Kidney (tissue), 14 donors: Measurements from ENCODE around the gene SLC4A8. TPM values are rescaled to one million over a fixed set of nuclear protein-coding genes. Genes with fewer than 3 reads are reported as not detected.

Experiments used
- DNase-seq, 5 donors: peaks; one replicate each; pipeline ENCODE4 v3.0.0-alpha.2; 2013 to 2020
- FAIRE-seq: peaks from 2 replicates; lab custom pipeline; 2012; peaks lifted over from hg19 to GRCh38; lab: Jason Lieb, UNC
- H3K27ac ChIP-seq, 2 donors: one replicate each; pipeline ENCODE4 v1.7.0; 2013; ENCODE audit warnings: low read depth in 2 of 2, low read length in 2 of 2, inconsistent platforms in 1 of 2
- H3K27me3 ChIP-seq: one replicate; pipeline ENCODE4 v1.7.1; 2013; ENCODE audit warnings: low read length, inconsistent platforms; ENCODE audit not compliant: control insufficient read depth, insufficient read depth
- H3K36me3 ChIP-seq, 3 donors: one replicate each; pipeline versions ENCODE4 v1.7.0 to v1.7.1; 2013; ENCODE audit warnings: low read length in 3 of 3, control low read depth in 1 of 3, inconsistent platforms in 1 of 3; ENCODE audit not compliant: insufficient read depth in 3 of 3, control insufficient read depth in 2 of 3
- H3K4me1 ChIP-seq, 3 donors: one replicate each; pipeline versions ENCODE4 v1.7.0 to v1.7.1; 2013; ENCODE audit warnings: low read length in 3 of 3, inconsistent platforms in 1 of 3, low read depth in 1 of 3; ENCODE audit not compliant: control insufficient read depth in 2 of 3, insufficient read depth in 2 of 3
- H3K4me3 ChIP-seq, 3 donors: one replicate each; pipeline versions ENCODE4 v1.7.0 to v1.8.1; 2013; ENCODE audit warnings: low read length in 3 of 3, control low read depth in 1 of 3, inconsistent platforms in 1 of 3
- H3K9ac ChIP-seq, 3 donors: one replicate each; pipeline versions ENCODE4 v1.7.0 to v1.7.1; 2013; ENCODE audit warnings: low read length in 3 of 3, control low read depth in 1 of 3, inconsistent platforms in 1 of 3
- H3K9me3 ChIP-seq, 3 donors: one replicate each; pipeline versions ENCODE4 v1.7.0 to v1.7.1; 2013; ENCODE audit warnings: low read length in 3 of 3, control low read depth in 1 of 3, inconsistent platforms in 1 of 3; ENCODE audit not compliant: control insufficient read depth in 2 of 3, insufficient read depth in 1 of 3
- CTCF ChIP-seq: IDR thresholded peaks from 3 replicates; pipeline ENCODE4 v1.5.1; 2012; ENCODE audit warnings: mild to moderate bottlenecking, moderate library complexity, borderline replicate concordance; ENCODE audit not compliant: insufficient read depth; ENCODE audit errors: extremely low read depth
- intact Hi-C: fragments of 100-400 bp; cut with DNase I; formaldehyde crosslinking; loops from one replicate; pipeline ENCODE4 v1.11.1; 2022
- polyA plus RNA-seq: library from polyadenylated mRNA; stranded (reverse); fragments of 350-450 nt; fragmentation: Illumina TruSeq; extraction: RNeasy Lipid Tissue Mini Kit (QIAGEN cat#74804); gene quantifications from one replicate; pipeline ENCODE4 v1.2.3, GENCODE V29; 2014; ENCODE audit warnings: low read depth, low replicate concordance; ENCODE audit not compliant: insufficient read depth
- total RNA-seq: library from RNA; stranded (reverse); fragmentation: NEBNext Ultra II Directional; extraction: Animal tissue kit (Norgen Biotek cat#: 25700); gene quantifications from one replicate; pipeline ENCODE4 v1.2.1, GENCODE V29; 2021
- donor health status: control.
- donor health status: control.
- donor health status: control.
- donor health status: control.
- donor health status: control.
- donor health status: DM: yes; HTN: yes; CAD: no.
- donor health status: Normal renal cell carcinoma (clear cell type).

Gene SLC4A8
- total and polyA plus RNA-seq, 2 donors from 2014 or later, result 2.4 to 3.4 TPM

GRCh38 chr12:51531978-51532497, 107.4 kb downstream of the SLC4A8 start:
- TF ChIP-seq CTCF, result peak; percentile 94
- intact Hi-C loops, result loop anchor here (10.0 kb wide), 1 partner anchor 107 kb away; the partner anchor contains the start of gene SLC4A8
- DNase-seq, result peak in 4 of 5 donors; percentile 80 to 93 (median 82)
- Histone ChIP-seq H3K9me3 (no peaks in the 10 kb centered on the region), H3K36me3 (no peaks in the 10 kb centered on the region), H3K4me3 (no peak overlapping the region), H3K27ac (no peak overlapping the region), H3K4me1 (peaks cover 0 to 8% (median 0%) of the 10 kb centered on the region in 3 donors), H3K27me3 (no peaks in the 10 kb centered on the region), H3K9ac (no peak overlapping the region)
- no peak for FAIRE-seq

- TF ChIP-seq CTCF, result no peak
- H3K9me3 ChIP-seq, result no peaks in the 10 kb centered on the region
- no peaks in the 10 kb centered on the region for H3K27me3 ChIP-seq
- no peak for FAIRE-seq
- no peak overlapping the region for H3K4me3 ChIP-seq
- no peaks in the 10 kb centered on the region for H3K36me3 ChIP-seq
- DNase-seq, result peak in 2 of 5 donors; percentile 31 to 45
- intact Hi-C loops, result loop anchor here (10.0 kb wide), 1 partner anchor 109 kb away; the partner anchor contains the start of gene SLC4A8
- peaks cover 0 to 8% (median 0%) of the 10 kb centered on the region in 3 donors for H3K4me1 ChIP-seq
- no peak overlapping the region for H3K9ac ChIP-seq
- no peak overlapping the region for H3K27ac ChIP-seq
Measured at GRCh38 chr12:51533799-51534198, 109.2 kb downstream of the SLC4A8 start.

- Histone ChIP-seq H3K4me3 (no peak overlapping the region), H3K4me1 (peaks cover 0 to 8% (median 0%) of the 10 kb centered on the region in 3 donors), H3K27me3 (no peaks in the 10 kb centered on the region), H3K36me3 (no peaks in the 10 kb centered on the region), H3K27ac (no peak overlapping the region), H3K9me3 (no peaks in the 10 kb centered on the region), H3K9ac (no peak overlapping the region)
- no peak for TF ChIP-seq CTCF
- FAIRE-seq (no peak), DNase-seq (no peak)
- intact Hi-C loops, result loop anchor here (10.0 kb wide), 1 partner anchor 110 kb away; the partner anchor contains the start of gene SLC4A8
Measured at GRCh38 chr12:51534216-51535074, 109.8 kb downstream of the SLC4A8 start.
